Psoas muscle (tissue), 8 donors: ENCODE data around the gene MFSD6. TPM values are rescaled to one million over a fixed set of nuclear protein-coding genes. Genes with fewer than 3 reads are reported as not detected.
"Not testable (repeated sequence)": the region's sequence is repeated elsewhere in the genome, so short reads cannot be mapped to it uniquely, and the experiment has no call there.

ENCODE experiments used
- ATAC-seq, 4 donors: fragments of 200-7000 bp; cut with Tn5 transposase; one replicate each; pipeline ENCODE4 v1.9.1; 2020; ENCODE audit warnings: moderate library complexity in 3 of 4, mild to moderate bottlenecking in 2 of 4
- DNase-seq, 2 donors: peaks; one replicate each; pipeline ENCODE4 v3.0.0-alpha.2; 2020
- H3K27ac ChIP-seq: fragments of 200-600 bp; one replicate; pipeline ENCODE4 v1.8.0; 2022
- H3K27me3 ChIP-seq, 3 donors: fragments of 200-600 bp in 1 of 3; one replicate each; pipeline versions ENCODE4 v1.6.1 to v1.8.0; 2013 to 2022; ENCODE audit warnings: low read length in 2 of 3, mild to moderate bottlenecking in 2 of 3, moderate library complexity in 1 of 3; ENCODE audit not compliant: insufficient read depth in 3 of 3
- H3K36me3 ChIP-seq, 2 donors: fragments of 200-600 bp in 1 of 2; one replicate each; pipeline versions ENCODE4 v1.6.1 to v1.8.0; 2013 to 2022; ENCODE audit warnings: low read depth in 1 of 2, mild to moderate bottlenecking in 1 of 2, moderate library complexity in 1 of 2; ENCODE audit not compliant: insufficient read depth in 1 of 2
- H3K4me1 ChIP-seq: fragments of 200-600 bp; one replicate; pipeline ENCODE4 v1.8.0; 2022
- H3K4me3 ChIP-seq: fragments of 200-600 bp; one replicate; pipeline ENCODE4 v1.8.0; 2022; ENCODE audit warnings: mild to moderate bottlenecking
- H3K9me3 ChIP-seq: fragments of 200-600 bp; one replicate; pipeline ENCODE4 v1.8.0; 2022
- CTCF ChIP-seq: fragments of 200-600 bp; IDR thresholded peaks from one replicate; pipeline ENCODE4 v1.8.0; 2022; ENCODE audit warnings: antibody characterized with exemption
- WGBS, 3 donors: extraction: QIAGEN DNeasy Blood & Tissue Kit; methylation state at CpG; one replicate each; pipeline versions ENCODE4 v1.1.6 to v1.1.7; 2013; 5-methylcytosine and 5-hydroxymethylcytosine counted together
- intact Hi-C, 2 donors: fragments of 100-400 bp; cut with DNase I; formaldehyde crosslinking; loops; one replicate each; pipeline versions ENCODE4 v1.11.0 to v1.14.2; 2022
- polyA plus RNA-seq, 3 donors: library from polyadenylated mRNA; stranded (reverse); fragments of 200-250 nt; gene quantifications; one replicate each; pipeline ENCODE4 v1.2.3, GENCODE V29; 2013
- total RNA-seq, 4 donors: library from RNA; stranded (reverse); fragmentation: NEBNext Ultra II Directional in 2 of 4; extraction: Animal tissue kit (Norgen Biotek cat#: 25700) in 2 of 4; gene quantifications; one replicate each; pipeline versions ENCODE4 v1.2.1 to v1.2.4, GENCODE V29; 2021 to 2023
- donor health status: healthy with polysubstance abuse.
- donor health status: DM: no; HTN: no; CAD: no; lungs with moderate emphysema.
- donor health status: Bipolar disorder and iron deficiency.
- donor health status: healthy.
- donor health status: DM: yes; HTN: yes; CAD: no.
- donor health status: DM: no; HTN: no; CAD: no.
- donor health status: DM: no; HTN: no; CAD: no.
- donor health status: DM: yes; HTN: yes; CAD: no.

MFSD6 gene
- total and polyA plus RNA-seq, 7 donors: 2.6 to 9.4 (median 5.0) TPM

GRCh38 chr2:190465060-190465459 is 56.9 kb downstream of the MFSD6 start:
- H3K27ac ChIP-seq: no peak overlapping the region

GRCh38 chr2:190466819-190467446 is 58.8 kb downstream of the MFSD6 start:
- intact Hi-C loops: no loop called here
- no peaks in the 10 kb centered on the region for H3K9me3 ChIP-seq
- no peak for DNase-seq
- H3K36me3 ChIP-seq: no peaks in the 10 kb centered on the region
- WGBS, 3 donors: 26 to 44% (median 27%) methylated on average over 5 of the region's 5 CpGs
- peak in 1 of 4 donors; percentile 27 for ATAC-seq
- peak overlapping the region; percentile 31 for H3K27ac ChIP-seq
- no peak for TF ChIP-seq CTCF
- H3K27me3 ChIP-seq: no peaks in the 10 kb centered on the region
- H3K4me1 ChIP-seq: peaks cover 26% of the 10 kb centered on the region
- H3K4me3 ChIP-seq: peak overlapping the region; percentile 21

More at GRCh38 chr2:190465060-190465459, 56.9 kb downstream of the MFSD6 start:
- H3K4me3 ChIP-seq: no peak overlapping the region
- DNase-seq (no peak), ATAC-seq (no peak)
- WGBS, 3 donors: 77 to 92% (median 86%) methylated on average over 2 of the region's 2 CpGs
- H3K36me3 ChIP-seq: no peaks in the 10 kb centered on the region
- H3K4me1 ChIP-seq: peaks cover 26% of the 10 kb centered on the region
- intact Hi-C loops: no loop called here
- no peaks in the 10 kb centered on the region for H3K9me3 ChIP-seq
- TF ChIP-seq CTCF: no peak
- H3K27me3 ChIP-seq: no peaks in the 10 kb centered on the region

GRCh38 chr2:190467575-190468083 is 59.5 kb downstream of the MFSD6 start:
- H3K4me1 ChIP-seq: peaks cover 26% of the 10 kb centered on the region

GRCh38 chr2:190468354-190468753 is 60.2 kb downstream of the MFSD6 start:
- H3K36me3 ChIP-seq, DNase-seq, H3K9me3 ChIP-seq, H3K27me3 ChIP-seq, H3K27ac ChIP-seq, H3K4me3 ChIP-seq, ATAC-seq, intact Hi-C loops: not testable (repeated sequence)
- peaks cover 26% of the 10 kb centered on the region for H3K4me1 ChIP-seq
- WGBS, 3 donors: 94 to 100% (median 100%) methylated on average over 1 of the region's 1 CpG

More at GRCh38 chr2:190467575-190468083, 59.5 kb downstream of the MFSD6 start:
- 9 to 14% (median 12%) methylated on average over 5 of the region's 5 CpGs for WGBS, 3 donors
- H3K4me3 ChIP-seq: peak overlapping the region; percentile 21
- TF ChIP-seq CTCF: no peak
- H3K27ac ChIP-seq: peak overlapping the region; percentile 31
- H3K9me3 ChIP-seq: no peaks in the 10 kb centered on the region
- H3K27me3 ChIP-seq: no peaks in the 10 kb centered on the region
- ATAC-seq (peak in 1 of 4 donors; percentile 58), DNase-seq (no peak)
- no peaks in the 10 kb centered on the region for H3K36me3 ChIP-seq
- intact Hi-C loops: no loop called here

GRCh38 chr2:190468814-190469569 is 60.8 kb downstream of the MFSD6 start:
- no peaks in the 10 kb centered on the region for H3K27me3 ChIP-seq
- peak; percentile 44 to 82 (median 53) for ATAC-seq
- intact Hi-C loops: no loop called here
- no peak overlapping the region for H3K4me3 ChIP-seq
- no peaks in the 10 kb centered on the region for H3K36me3 ChIP-seq
- peaks cover 26% of the 10 kb centered on the region for H3K4me1 ChIP-seq
- H3K27ac ChIP-seq: peak overlapping the region; percentile 46
- H3K9me3 ChIP-seq: no peaks in the 10 kb centered on the region
- WGBS, 3 donors: 28 to 34% (median 29%) methylated on average over 4 of the region's 4 CpGs
- TF ChIP-seq CTCF: no peak
- peak in 1 of 2 donors; percentile 50 for DNase-seq
